GM10266 (cell line): ENCODE results near the gene CAB39.

Experiments
- DNase-seq: peaks from one replicate; pipeline ENCODE4 v3.0.0; 2012; ENCODE audit errors: extremely low spot score
- TF ChIP-seq, protein P1 (sequence below): IDR thresholded peaks from 2 replicates; pipeline ENCODE4 v1.5.1; 2012; ENCODE audit warnings: mild to moderate bottlenecking, low read depth; ENCODE audit not compliant: control insufficient read depth, insufficient read depth; ENCODE audit errors: missing control alignments

CAB39 gene

DNA sequence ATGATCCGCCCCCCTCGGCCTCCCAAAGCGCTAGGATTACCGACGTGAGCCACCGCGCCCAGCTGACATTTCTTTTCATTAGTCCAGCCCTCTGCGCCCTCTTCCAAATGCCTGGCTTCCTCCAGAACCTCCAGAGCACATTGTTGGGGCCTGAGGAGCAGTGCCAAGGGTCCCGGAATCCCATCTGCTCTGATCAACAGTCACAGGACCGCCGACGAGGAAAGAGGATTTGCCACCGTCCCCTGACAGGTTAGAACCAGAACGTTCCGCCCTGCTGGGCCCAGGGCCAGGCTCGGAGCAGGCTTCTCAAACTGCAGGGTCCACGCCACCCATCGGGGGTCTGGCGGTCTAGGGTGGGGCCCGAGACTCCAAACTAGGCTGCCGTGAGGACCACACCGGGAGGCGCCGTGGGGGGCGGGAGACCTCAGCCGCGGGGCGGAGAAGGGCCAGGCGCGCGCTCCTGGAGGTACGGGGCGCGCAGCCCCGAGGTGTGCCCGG, 115.2 kb downstream of the CAB39 start:
- TF ChIP-seq, protein P1, sequence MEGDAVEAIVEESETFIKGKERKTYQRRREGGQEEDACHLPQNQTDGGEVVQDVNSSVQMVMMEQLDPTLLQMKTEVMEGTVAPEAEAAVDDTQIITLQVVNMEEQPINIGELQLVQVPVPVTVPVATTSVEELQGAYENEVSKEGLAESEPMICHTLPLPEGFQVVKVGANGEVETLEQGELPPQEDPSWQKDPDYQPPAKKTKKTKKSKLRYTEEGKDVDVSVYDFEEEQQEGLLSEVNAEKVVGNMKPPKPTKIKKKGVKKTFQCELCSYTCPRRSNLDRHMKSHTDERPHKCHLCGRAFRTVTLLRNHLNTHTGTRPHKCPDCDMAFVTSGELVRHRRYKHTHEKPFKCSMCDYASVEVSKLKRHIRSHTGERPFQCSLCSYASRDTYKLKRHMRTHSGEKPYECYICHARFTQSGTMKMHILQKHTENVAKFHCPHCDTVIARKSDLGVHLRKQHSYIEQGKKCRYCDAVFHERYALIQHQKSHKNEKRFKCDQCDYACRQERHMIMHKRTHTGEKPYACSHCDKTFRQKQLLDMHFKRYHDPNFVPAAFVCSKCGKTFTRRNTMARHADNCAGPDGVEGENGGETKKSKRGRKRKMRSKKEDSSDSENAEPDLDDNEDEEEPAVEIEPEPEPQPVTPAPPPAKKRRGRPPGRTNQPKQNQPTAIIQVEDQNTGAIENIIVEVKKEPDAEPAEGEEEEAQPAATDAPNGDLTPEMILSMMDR = no peak
- DNase-seq = no peak

DNA sequence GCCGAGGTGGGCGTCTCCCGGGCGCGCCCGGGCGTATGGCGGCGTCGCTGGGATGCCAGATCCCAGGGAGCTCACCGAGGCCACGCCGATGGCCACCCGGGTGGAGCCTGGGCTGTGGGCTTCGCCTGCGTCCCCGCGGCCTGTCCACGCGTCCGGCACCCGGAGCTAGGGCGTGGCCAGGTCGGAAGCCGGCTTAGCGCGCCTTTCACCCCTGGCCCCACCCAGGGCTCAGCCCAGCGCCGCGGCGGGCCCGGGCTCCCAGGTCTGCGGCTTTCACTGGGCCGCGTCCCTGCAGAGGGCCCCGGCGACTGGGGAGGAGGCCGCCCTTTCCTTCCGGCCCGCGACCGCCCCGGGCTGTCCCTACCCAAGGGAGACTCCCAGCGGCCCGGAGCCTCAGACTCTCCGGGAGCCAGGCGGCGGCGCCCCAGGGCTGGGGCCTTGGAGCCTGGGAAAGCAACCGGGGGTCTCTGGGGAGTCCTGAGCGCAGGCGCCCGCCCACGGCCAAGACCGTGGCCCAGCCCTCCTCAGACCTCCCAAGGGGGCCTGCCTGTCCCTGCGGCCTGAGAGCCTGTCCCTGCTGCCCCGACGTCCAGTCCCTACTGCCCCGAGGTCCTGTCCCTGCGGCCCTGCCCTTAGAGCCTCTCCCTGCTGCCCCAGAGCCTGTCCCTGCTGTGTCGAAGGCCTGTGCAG, 115.8 kb downstream of the CAB39 start:
- TF ChIP-seq, protein P1 = peak; percentile 5
- peak; percentile 74 for DNase-seq

DNA sequence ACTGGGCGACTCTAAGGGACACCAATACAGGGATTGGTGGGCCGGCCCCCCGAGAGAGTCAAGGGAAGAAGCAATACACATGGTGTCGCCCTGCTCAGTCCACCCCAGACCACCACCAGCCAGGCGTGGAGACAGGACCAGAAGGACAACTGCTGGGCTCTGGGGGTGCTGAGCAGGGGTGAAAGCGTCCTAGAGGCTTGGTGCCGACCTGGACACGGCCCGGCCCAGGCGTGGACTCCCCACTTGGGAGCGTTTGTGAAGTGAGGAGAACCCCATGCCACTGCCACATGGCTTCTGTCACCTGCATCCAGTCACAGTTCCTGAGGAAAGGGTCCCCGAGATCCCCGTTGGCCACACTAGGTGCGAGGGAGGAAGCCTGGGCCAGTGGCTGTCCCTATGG, 116.7 kb downstream of the CAB39 start:
- TF ChIP-seq, protein P1 = no peak
- DNase-seq = no peak

DNA sequence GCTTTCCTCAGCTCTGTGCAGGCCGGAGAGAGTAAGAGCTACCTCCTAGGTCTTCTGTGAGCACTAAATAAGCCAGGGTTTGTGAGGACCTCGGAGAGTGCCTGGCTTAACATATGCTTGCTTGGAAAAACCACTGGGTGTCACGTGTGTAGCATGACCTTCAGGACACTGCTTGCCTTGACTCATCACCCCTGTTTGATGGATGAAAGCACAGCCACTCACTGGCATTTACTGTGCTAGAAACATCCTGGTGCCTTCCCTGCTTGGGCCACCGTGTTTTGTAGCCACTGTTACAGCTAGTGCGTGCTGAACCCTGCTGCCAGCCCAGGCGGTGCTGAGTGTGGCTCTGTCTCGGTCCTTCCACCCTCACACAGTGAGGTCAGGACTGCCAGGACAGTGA, 117.3 kb downstream of the CAB39 start:
- DNase-seq = no peak
- TF ChIP-seq, protein P1 = no peak

DNA sequence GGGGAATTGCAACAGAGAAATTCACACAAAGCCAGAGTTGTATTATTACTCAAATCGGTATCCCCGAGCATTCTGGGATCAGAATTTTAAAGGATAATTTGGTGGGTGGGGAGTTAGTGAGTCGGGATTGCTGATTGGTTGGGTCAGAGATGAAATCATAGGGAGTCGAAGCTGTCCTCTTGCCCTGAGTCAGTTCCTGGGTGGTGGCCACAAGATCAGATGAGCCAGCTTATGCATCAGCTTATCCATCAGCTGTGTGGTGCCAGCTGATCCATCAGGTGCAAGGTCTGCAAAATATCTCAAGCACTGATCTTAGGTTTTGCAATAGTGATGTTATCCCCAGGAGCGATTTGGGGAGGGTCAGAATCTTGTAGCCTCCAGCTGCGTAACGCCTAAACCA, 117.8 kb downstream of the CAB39 start:
- TF ChIP-seq, protein P1 = no peak
- no peak for DNase-seq

DNA sequence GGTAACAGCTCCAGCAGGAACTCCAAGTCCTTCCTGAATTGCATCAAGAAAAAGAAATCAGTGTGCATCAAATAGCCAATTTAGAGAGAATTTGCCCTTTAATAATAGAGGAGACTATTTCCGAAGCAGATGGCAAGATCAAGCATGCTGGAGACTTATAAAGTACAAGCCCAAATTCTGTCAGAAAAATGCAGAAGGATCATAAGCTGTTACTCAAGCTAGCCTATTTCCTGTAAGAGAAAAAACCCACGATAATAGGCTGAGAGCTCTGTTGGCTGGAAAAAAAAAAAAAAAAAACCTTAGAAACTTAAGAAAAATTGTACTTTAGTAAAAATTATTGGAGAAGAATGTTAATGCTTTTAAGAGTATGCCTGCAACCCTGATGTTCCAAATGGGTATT, 127.7 kb downstream of the CAB39 start:
- TF ChIP-seq, protein P1 = no peak
- DNase-seq = no peak

DNA sequence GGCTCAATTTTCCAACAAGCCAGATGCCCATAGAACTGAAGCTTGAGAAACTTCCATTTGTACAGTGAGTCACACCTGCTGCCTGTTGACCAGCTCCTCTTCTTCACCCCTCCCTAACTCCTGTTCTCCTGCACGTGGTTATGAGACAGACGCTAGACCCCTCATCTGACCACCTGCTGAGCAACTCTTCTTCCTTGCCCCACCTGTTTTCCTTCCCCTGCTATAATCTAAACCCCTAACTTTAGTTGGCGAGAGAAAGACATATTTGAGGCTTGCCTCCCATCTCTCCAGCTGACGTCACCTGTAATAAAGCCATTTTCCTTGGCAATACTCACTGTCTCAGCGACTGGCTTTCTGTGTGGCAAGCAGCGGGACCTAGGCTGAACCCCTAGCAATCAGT, 129.8 kb downstream of the CAB39 start:
- TF ChIP-seq, protein P1 = no peak
- DNase-seq = no peak
